Neutrophil (primary cell): ENCODE results near the gene JAG1.

ENCODE experiments used
- H3K27ac ChIP-seq: fragments of 200-600 bp; sonication (generic); 2 replicates; pipeline ENCODE4 v1.5.1; 2016; ENCODE audit warnings: mild to moderate bottlenecking, moderate library complexity
- H3K27me3 ChIP-seq: fragments of 200-600 bp; sonication (generic); 2 replicates; pipeline ENCODE4 v1.6.0; 2016; ENCODE audit warnings: mild to moderate bottlenecking
- H3K36me3 ChIP-seq: fragments of 200-600 bp; sonication (generic); 2 replicates; pipeline ENCODE4 v1.5.1; 2017
- H3K4me1 ChIP-seq, 2 experiments: fragments of 200-600 bp in 1 of 2; sonication (generic) in 1 of 2; 1 replicate in 1 of 2; 2 replicates in 1 of 2; pipeline versions ENCODE4 v1.5.1 to v1.6.1; 2013 to 2016; ENCODE audit warnings: low read depth in 1 of 2, low read length in 1 of 2, mild to moderate bottlenecking in 1 of 2, moderate library complexity in 1 of 2; ENCODE audit not compliant: control insufficient read depth in 1 of 2, insufficient read depth in 1 of 2
- H3K4me3 ChIP-seq, 2 experiments: fragments of 200-600 bp in 1 of 2; sonication (generic) in 1 of 2; 1 replicate in 1 of 2; 2 replicates in 1 of 2; pipeline ENCODE4 v1.5.1; 2013 to 2016; ENCODE audit warnings: low read depth in 1 of 2, low read length in 1 of 2, mild to moderate bottlenecking in 1 of 2, moderate library complexity in 1 of 2
- H3K9me3 ChIP-seq: fragments of 200-600 bp; sonication (generic); 2 replicates; pipeline ENCODE4 v1.5.1; 2016
- CTCF ChIP-seq: fragments of 200-600 bp; sonication (generic); IDR thresholded peaks from 2 replicates; pipeline ENCODE4 v1.5.1; 2016; ENCODE audit warnings: antibody characterized with exemption

Gene JAG1

GRCh38 chr20:10634683-10635411, 39.0 kb downstream of the JAG1 start:
- Histone ChIP-seq H3K9me3 (no peaks in the 10 kb centered on the region), H3K4me3 (no peak overlapping the region), H3K27ac (no peak overlapping the region), H3K27me3 (no peaks in the 10 kb centered on the region), H3K36me3 (peaks cover 33% of the 10 kb centered on the region), H3K4me1 (no peaks in the 10 kb centered on the region)
- TF ChIP-seq CTCF: no peak

GRCh38 chr20:10634211-10634610, 39.6 kb downstream of the JAG1 start:
- no peak for TF ChIP-seq CTCF
- Histone ChIP-seq H3K36me3 (peaks cover 26% of the 10 kb centered on the region), H3K9me3 (no peaks in the 10 kb centered on the region), H3K27me3 (no peaks in the 10 kb centered on the region), H3K4me1 (no peaks in the 10 kb centered on the region), H3K27ac (no peak overlapping the region), H3K4me3 (no peak overlapping the region)

- no peak overlapping the region for H3K27ac ChIP-seq
- no peaks in the 10 kb centered on the region for H3K9me3 ChIP-seq
- H3K4me1 ChIP-seq: no peaks in the 10 kb centered on the region
- no peaks in the 10 kb centered on the region for H3K27me3 ChIP-seq
- TF ChIP-seq CTCF: no peak
- H3K36me3 ChIP-seq: peaks cover 21% of the 10 kb centered on the region
- H3K4me3 ChIP-seq: no peak overlapping the region
These were observed 40.1 kb downstream of the JAG1 start for GRCh38 chr20:10633718-10634117.

GRCh38 chr20:10632721-10633509, 40.9 kb downstream of the JAG1 start:
- no peak overlapping the region for H3K4me3 ChIP-seq
- no peaks in the 10 kb centered on the region for H3K27me3 ChIP-seq
- H3K4me1 ChIP-seq: no peaks in the 10 kb centered on the region
- no peak for TF ChIP-seq CTCF
- H3K9me3 ChIP-seq: no peaks in the 10 kb centered on the region
- peaks cover 15% of the 10 kb centered on the region for H3K36me3 ChIP-seq
- no peak overlapping the region for H3K27ac ChIP-seq

- no peak overlapping the region for H3K4me3 ChIP-seq
- no peaks in the 10 kb centered on the region for H3K36me3 ChIP-seq
- no peaks in the 10 kb centered on the region for H3K9me3 ChIP-seq
- H3K27ac ChIP-seq: no peak overlapping the region
- TF ChIP-seq CTCF: no peak
- H3K4me1 ChIP-seq: no peaks in the 10 kb centered on the region
- H3K27me3 ChIP-seq: no peaks in the 10 kb centered on the region
These were observed 42.7 kb downstream of the JAG1 start for GRCh38 chr20:10631126-10631525.
